ENCODE measurements around the gene RIPK3.

Gene RIPK3

DNA sequence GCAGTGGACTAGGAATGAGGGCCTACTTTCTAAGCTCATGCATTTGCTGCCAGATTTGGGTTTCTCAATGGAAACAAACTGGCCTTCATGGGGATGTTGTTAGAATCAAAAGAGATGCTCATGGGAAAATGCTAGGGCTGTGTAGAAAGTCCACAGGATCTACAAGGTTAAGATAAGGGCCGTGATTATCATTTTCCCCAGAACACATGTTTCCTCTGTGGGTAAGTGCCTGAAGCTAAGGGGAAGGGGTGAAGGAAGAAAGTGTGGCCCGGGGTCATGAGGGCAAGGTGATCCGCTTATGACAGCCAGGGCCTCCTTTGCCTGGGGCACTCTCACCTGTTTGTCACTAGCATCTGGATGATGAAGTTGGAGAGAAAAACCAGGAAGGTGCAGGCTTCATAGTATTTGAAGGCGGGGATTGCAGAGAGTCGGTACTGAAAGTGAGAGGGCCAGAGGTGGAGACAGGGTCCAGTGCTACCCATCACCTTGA, 14.7 kb downstream of the RIPK3 start:
- DNase-seq (ENCODE audit: insufficient read length, low spot score) (no peak), FAIRE-seq (no peak)

DNA sequence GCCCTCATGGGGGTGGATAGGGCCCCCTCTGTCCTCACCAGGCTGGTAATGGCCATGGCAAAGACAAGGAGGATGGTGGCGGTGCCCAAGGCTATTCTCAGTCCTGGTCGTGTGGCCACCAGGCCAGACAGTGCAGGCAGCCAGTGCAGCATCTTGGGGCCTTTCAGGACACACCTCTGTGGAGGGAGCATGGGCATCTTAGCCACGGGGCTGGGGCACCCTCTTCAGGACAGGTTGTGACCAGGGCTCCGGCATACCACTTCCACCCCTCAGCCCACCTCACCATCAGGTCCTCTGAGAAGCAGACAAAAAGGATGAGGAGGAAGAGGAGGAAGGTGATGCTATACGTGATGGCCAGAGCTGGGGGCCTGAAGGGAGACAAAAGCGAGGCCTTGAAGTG, 15.8 kb downstream of the RIPK3 start:
- FAIRE-seq (no peak), DNase-seq (ENCODE audit: insufficient read length, low spot score) (no peak)

DNA sequence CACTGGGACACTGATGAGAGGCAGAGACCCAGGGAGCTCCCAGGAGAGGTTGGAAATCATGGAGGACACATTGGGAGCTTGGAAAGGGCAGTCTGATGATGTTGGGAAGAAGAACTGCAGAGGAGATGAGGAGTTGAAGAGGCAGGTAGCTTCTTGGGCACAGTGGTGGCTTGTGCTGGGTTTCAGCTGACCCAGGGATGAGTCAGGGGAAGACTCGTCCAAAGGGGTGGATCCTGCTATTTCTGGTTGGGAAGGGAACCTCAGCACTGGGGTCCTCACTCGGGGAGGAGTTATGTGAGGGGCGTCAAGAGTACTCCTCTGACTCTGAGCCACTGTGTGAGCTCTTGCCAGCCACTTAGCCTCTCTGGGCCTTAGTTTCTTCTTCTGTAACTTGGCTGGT, 16.4 kb downstream of the RIPK3 start:
- DNase-seq (ENCODE audit: insufficient read length, low spot score): no peak
- no peak for FAIRE-seq

DNA sequence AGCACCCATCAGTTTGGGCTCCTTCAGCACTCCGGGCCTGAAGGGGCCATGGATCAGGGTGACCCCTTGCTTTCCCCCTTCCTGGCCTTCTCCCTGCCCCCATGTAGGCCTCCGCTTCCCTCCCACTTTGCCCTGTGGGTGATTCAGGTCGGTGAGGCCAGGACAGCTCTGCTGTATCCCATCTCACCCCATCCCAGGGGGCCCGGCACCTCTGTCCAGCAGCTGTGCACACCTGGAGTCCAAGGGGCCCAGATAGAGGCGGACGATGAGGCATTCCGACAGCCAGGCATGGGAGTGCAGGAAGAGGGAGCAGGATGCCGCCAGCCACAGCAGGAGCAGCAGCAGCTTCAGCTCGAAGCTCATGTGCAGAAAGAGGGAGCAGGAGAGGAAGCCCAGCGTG, 17.1 kb downstream of the RIPK3 start:
- DNase-seq (ENCODE audit: insufficient read length, low spot score): no peak
- no peak for FAIRE-seq

DNA sequence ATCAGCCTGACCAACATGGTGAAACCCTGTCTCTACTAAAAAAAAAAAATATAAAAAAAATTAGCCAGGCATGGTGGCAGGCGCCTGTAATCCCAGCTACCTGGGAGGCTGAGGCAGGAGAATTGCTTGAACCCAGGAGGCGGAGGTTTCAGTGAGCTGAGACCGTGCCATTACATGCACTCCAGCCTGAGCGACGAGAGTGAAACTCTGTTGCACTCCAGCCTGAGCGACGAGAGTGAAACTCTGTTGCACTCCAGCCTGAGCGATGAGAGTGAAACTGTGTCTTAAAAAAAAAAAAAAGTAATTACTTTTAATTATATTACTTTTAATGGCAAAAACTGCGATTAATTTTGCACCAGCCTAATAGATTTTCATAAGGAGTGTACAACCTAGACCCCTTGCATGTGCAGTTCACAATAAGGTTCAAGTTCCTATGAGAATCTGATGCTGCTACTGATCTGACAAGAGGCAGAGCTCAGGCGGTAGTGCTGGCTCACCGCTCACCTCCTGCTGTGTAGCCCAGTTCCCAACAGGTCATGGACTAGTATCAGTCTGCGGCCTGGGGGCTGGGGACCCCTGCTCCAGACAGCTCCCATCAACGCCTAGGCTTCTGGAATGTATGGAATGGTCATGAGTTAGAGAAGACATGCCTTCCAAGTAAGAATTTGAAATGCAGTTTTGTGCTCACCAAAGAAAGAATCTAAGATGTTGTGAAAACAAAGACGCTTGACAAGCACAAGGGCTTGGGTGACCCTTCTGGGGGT, 18.4 kb downstream of the RIPK3 start:
- FAIRE-seq: no peak
- DNase-seq (ENCODE audit: insufficient read length, low spot score): no peak

DNA sequence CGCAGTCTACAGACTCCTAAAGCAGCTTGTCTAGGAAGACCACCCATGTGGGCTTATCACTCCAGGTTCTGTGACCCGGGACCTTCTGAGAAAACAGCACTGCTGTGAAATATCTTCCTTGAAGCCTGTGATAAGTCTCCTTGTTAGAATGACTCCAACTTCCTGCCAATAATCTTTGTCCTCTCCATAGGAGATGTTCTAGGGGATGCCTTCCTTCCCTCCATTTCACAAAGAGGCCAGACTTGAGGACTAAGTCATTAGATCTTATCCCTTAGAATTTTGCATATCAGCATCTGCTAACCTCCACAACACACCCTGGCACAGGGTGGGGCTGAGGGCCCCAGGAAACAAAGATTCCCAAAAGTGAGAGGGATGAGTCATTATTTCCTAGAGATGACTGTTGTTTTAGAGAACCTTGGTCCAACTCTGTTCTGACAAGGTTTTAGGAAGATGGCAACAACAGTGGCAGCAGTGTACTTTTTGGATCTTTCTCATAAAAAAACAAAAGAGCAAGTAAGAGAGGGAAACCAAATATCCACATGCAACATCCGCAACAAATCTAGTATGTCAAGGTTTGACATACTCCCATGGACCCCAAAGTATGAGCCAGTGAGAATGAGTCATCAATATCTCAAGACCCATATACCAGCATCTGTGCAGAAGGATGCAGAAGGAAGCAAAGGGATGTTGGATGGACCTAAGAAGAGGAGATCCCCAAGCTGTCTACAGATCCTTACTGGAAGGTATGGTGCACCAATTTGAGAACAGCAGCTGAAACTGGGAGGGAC, 22.5 kb downstream of the RIPK3 start:
- no peak for DNase-seq (ENCODE audit: insufficient read length, low spot score)

DNA sequence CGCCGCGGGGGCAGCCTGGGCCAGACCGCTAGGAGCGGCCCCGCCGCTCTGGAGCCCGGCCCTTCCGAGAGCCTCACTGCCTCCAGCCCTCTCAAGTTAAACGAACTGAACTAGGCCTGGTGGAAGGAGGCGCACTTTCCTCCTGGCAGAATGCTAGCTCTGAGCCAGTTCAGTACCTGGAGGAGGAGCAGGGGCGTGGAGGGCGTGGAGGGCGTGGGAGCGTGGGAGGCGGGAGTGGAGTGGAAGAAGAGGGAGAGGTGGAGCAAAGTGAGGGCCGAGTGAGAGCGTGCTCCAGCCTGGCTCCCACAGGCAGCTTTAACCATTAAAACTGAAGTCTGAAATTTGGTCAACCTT, 23.2 kb downstream of the RIPK3 start:
- DNase-seq (ENCODE audit: insufficient read length, low spot score) (no peak), FAIRE-seq (no peak)

More for the DNA sequence above, 22.5 kb downstream of the RIPK3 start:
- FAIRE-seq: no peak

DNA sequence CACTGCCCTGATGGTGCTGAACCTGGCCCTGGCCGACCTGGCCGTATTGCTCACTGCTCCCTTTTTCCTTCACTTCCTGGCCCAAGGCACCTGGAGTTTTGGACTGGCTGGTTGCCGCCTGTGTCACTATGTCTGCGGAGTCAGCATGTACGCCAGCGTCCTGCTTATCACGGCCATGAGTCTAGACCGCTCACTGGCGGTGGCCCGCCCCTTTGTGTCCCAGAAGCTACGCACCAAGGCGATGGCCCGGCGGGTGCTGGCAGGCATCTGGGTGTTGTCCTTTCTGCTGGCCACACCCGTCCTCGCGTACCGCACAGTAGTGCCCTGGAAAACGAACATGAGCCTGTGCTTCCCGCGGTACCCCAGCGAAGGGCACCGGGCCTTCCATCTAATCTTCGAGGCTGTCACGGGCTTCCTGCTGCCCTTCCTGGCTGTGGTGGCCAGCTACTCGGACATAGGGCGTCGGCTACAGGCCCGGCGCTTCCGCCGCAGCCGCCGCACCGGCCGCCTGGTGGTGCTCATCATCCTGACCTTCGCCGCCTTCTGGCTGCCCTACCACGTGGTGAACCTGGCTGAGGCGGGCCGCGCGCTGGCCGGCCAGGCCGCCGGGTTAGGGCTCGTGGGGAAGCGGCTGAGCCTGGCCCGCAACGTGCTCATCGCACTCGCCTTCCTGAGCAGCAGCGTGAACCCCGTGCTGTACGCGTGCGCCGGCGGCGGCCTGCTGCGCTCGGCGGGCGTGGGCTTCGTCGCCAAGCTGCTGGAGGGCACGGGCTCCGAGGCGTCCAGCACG, 23.8 kb downstream of the RIPK3 start:
- DNase-seq (ENCODE audit: insufficient read length, low spot score) (no peak), FAIRE-seq (no peak)

DNA sequence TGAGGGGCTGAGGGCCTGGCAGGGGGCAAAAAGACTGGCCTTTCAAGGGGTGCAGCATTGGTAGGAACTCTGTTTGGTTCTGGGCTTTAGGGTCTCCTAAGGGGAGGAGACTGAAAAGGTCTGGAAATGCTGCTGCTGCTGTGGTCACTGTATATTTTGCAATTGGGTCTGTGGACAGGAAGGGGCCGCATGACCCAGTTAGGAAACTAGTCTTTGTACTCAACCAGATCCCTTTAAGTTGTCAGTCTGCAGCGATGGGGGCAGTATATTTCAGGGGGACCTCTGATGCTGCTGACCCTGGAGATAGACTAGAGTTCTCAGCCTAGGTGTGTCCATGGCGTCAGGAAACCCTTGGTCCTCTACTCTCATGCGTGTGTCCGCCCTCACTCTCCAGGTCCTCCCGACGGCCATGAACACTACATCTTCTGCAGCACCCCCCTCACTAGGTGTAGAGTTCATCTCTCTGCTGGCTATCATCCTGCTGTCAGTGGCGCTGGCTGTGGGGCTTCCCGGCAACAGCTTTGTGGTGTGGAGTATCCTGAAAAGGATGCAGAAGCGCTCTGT, 24.5 kb downstream of the RIPK3 start:
- no peak for FAIRE-seq
- no peak for DNase-seq (ENCODE audit: insufficient read length, low spot score)

DNA sequence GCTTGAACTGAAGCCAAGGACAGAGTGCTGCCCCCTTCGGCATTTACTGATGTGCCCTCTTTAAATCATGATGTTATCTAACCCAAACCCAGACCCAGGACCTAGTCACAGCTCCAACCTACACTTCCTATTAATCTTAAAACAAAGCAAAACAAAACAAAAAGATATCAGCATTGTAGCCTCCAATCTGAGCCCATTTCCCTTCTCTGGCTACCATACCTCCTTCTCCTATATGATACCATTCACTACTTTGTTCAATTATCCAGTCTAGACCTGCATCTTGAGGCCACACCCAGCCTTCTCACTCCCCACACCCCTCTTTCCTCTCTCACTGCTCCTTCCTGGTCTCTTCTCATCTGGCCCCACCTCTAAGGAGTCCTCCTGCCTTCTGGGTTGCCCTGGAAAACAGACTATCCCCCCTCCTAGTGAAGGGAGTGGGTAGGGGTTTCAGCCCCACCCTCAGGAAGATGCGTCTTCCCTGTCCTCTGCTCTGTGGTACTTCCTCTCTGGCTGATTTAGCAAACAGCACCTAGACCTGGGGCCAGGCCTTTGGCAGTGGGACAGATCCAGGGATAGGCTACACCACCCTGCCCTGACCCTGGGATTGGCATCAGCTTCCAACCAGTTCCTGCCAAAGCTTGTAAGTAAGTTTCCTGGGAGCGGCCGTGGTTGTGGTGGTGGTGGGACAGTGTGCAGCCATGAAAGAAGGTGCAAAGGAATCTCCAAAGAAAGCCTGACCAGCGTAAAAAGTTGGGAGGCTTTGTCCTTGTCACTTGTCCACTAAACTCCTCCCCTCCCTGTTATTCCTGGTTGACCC, 25.2 kb downstream of the RIPK3 start:
- DNase-seq (ENCODE audit: insufficient read length, low spot score) (no peak), FAIRE-seq (no peak)

DNA sequence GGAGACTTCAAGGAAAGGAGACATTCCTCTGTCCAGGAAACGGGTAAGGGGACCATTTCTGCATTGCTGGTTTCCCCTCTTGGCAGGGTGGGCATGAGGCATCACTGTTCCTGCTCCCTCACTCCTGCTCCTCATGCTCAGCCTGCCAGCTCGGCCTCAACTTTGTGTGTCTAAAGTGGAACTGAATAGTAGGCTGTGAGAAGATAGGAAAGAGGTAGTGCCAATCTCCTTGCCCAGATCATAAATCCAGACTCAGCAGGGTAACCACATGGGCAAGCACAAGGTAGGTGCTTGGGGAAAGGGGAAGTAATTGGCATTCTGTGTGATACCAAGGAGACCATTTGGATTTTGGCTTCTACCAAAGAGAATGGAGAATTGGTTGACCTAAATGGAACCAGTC, 25.9 kb downstream of the RIPK3 start:
- FAIRE-seq (no peak), DNase-seq (ENCODE audit: insufficient read length, low spot score) (no peak)

DNA sequence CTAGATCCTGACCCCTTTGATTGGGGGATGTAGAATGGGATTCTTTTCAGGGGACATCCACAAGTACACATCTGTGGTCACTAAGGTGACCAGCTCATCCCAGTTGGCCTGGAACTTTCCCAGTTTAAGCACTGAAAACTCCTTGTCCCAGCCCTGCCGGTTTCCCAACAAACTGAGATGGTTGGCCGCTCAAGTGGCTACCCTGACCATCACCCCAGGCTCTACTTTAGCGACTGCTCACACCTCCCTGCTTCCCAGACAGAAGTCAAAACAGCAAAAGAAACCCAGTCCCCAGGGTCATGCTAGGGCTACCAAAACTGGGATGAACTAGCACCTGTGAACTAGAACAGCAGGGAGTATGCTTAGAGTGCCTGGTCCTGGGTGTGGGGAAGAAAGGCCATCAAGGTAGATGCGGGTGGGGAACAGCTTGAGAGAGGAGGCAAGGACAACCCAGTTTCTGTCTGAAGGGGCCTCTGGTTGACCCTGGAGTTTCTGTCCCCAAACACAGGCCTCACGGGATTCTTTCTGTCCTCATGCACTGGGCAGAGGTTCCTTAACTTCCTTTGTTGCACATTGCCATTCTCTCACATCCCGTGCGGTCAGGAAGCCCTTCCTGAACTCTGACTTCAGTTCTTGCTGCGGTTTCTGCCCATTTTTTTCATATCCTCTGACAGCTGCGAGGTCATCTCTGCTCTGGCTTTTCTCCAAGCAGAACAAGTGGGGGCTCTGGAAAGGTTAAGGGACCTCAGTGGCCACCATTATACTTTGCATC, 26.9 kb downstream of the RIPK3 start:
- FAIRE-seq (peak; percentile 52), DNase-seq (ENCODE audit: insufficient read length, low spot score) (no peak)

DNA sequence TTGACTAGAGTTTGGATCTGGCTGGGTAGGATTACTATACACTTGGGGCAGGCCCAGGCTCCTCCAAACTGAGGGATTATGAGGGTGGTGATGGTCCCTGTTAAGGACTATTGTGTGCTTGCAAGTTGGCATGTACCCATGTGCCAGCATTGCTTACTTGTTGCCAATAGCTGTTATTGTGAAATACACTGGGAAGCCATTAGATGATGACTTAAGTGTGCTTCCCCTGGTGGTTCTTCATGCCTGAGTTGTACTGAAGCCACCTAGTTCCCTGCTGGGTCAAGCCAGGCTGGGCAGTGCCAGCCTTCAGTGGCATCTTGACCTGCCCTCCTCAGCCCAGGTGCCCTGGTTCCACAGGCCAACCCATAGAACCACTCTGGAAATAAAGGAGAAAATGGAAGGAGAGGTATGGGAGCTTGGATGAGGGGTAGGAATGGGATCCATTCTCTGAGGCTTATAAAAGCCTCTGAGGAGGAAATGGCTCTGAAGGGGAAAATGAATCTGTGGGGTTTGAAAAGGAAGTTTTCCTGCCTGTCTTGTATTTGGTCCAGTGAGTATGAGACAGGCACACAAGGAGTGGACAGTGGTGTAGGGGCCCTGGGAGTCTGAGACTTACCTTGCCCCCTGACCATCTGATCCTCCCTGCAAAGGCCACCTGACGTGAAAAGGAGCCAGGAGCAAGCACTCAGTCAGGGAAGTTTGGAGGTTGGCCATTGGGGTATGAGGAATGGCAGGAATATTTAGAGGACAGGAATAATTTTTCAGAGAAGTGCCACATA, 27.8 kb downstream of the RIPK3 start:
- DNase-seq (ENCODE audit: insufficient read length, low spot score) (no peak), FAIRE-seq (peak; percentile 23)

DNA sequence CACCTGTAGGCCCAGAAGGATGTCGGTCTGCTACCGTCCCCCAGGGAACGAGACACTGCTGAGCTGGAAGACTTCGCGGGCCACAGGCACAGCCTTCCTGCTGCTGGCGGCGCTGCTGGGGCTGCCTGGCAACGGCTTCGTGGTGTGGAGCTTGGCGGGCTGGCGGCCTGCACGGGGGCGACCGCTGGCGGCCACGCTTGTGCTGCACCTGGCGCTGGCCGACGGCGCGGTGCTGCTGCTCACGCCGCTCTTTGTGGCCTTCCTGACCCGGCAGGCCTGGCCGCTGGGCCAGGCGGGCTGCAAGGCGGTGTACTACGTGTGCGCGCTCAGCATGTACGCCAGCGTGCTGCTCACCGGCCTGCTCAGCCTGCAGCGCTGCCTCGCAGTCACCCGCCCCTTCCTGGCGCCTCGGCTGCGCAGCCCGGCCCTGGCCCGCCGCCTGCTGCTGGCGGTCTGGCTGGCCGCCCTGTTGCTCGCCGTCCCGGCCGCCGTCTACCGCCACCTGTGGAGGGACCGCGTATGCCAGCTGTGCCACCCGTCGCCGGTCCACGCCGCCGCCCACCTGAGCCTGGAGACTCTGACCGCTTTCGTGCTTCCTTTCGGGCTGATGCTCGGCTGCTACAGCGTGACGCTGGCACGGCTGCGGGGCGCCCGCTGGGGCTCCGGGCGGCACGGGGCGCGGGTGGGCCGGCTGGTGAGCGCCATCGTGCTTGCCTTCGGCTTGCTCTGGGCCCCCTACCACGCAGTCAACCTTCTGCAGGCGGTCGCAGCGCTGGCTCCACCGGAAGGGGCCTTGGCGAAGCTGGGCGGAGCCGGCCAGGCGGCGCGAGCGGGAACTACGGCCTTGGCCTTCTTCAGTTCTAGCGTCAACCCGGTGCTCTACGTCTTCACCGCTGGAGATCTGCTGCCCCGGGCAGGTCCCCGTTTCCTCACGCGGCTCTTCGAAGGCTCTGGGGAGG, 28.9 kb downstream of the RIPK3 start, which contains the start of gene LTB4R:
Gene LTB4R (plus strand): TSS at position 857 of the 959 bp plus-strand sequence. CDS start 4,150 bp downstream, outside the sequence.
- DNase-seq (ENCODE audit: insufficient read length, low spot score): peak; percentile 76
- FAIRE-seq: peak; percentile 81

DNA sequence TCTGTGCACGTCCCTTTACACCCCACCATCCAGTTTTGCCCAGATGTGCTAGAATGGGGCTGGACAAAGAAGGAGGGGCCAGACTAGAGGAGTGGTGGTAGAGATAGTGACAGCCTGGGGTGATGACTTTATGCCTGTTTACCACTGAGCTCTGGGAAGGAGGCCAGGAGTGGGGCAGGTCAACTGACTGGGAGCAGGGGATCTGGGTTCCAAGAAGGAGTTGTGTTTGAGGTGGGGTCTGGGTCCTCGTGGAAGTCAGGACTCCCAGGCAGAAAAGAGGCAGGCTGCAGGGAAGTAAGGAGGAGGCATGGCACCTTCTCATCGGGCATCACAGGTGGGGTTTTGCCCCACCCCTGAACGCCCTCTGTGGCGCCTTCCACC, 29.5 kb downstream of the RIPK3 start:
- FAIRE-seq (peak; percentile 11), DNase-seq (ENCODE audit: insufficient read length, low spot score) (no peak)

DNA sequence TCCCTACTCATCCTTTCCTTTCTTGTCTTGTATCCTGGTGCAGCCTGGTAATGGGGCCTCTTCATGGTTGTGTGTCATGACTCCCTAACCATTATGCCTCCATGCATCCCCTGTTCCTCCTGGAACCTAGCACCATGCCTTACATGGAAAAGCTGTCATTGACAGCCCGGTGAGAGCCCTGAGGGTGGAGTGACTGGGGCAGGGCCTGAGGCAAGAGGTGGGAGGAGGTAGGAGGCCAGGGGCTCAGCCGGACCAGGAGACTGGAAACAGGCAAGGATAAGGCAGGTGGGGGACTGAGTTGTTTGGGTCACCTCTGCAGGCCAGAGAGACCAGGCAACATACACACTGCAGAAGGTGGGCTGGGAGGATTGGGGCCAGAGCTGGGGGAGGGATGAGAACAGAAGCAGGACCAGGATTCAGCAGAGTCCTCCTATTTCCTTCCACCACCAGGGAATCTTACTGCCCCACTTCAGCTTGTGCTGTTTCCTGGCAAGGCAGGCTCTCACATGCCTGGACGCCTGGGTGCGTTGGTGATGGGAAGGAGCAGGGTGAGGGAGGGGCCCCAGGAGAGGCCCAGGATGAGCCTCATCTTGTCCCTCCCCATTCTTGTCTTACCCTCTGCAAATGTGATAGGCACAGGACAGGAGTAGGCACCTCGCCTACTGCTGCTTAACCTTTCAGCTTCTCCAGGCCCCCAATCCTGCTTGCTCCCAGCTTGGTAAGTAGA, 30.1 kb downstream of the RIPK3 start, which contains the start of gene LTB4R2:
Gene LTB4R2 (plus strand): TSS at position 603 of the 727 bp plus-strand sequence. CDS start 525 bp downstream, outside the sequence.
- FAIRE-seq (no peak), DNase-seq (ENCODE audit: insufficient read length, low spot score) (no peak)

Measured in GM19239 (cell line).